ENCODE measurements around the gene RNF115.
"Not testable (repeated sequence)": the region's sequence is repeated elsewhere in the genome, so short reads cannot be mapped to it uniquely, and the experiment has no call there.

GRCh38 chr1:145764231-145764940 is 59.5 kb downstream of the RNF115 start:
- not testable (repeated sequence) for TF ChIP-seq CTCF (IDR thresholded peaks at IDR 0.05; ENCODE audit: poor library complexity, severe bottlenecking); REST (IDR thresholded peaks at IDR 0.05; ENCODE audit: borderline replicate concordance); EZH2 (IDR thresholded peaks at IDR 0.05; ENCODE audit: borderline replicate concordance, insufficient read depth, low read length, poor library complexity, severe bottlenecking); MXI1 (conservative IDR thresholded peaks at IDR 0.05; ENCODE audit: poor library complexity, severe bottlenecking); SMC3 (conservative IDR thresholded peaks at IDR 0.05; ENCODE audit: poor library complexity)

All from neural cell (in vitro differentiated cells).